HL-60 (cell line): Measurements from ENCODE around the gene B3GALNT1.

ENCODE experiments used
- DNase-seq, 2 experiments: peaks; one replicate each; pipeline ENCODE4 v3.0.0-alpha.2; 2010 to 2020; ENCODE audit warnings: low read depth in 1 of 2, low spot score in 1 of 2
- H3K27ac ChIP-seq: fragments of 250-450 bp; sonication (Bioruptor Pico); replicated peaks from 2 replicates; pipeline ENCODE4 v1.5.1; 2020; ENCODE audit warnings: mild to moderate bottlenecking, moderate library complexity
- H3K27me3 ChIP-seq: fragments of 250-450 bp; sonication (Bioruptor Pico); 2 replicates; pipeline ENCODE4 v1.5.1; 2021; ENCODE audit warnings: mild to moderate bottlenecking, moderate library complexity; ENCODE audit not compliant: insufficient read depth, poor library complexity, severe bottlenecking
- H3K4me3 ChIP-seq: replicated peaks from 2 replicates; pipeline ENCODE4 v1.5.1; 2011; ENCODE audit warnings: mild to moderate bottlenecking, control low read depth, low read length; ENCODE audit not compliant: insufficient read depth
- GABPA ChIP-seq: IDR thresholded peaks from 2 replicates; pipeline ENCODE4 v1.6.1; 2012; ENCODE audit warnings: low read depth
- POLR2AphosphoS5 ChIP-seq: IDR thresholded peaks from 2 replicates; pipeline ENCODE4 v1.6.1; 2012; ENCODE audit warnings: low read depth
- SPI1 ChIP-seq: IDR thresholded peaks from 2 replicates; pipeline ENCODE4 v1.6.1; 2012; ENCODE audit warnings: low read depth, mild to moderate bottlenecking, borderline replicate concordance
- TF ChIP-seq, protein P1 (sequence below): IDR thresholded peaks from one replicate; pipeline ENCODE4 v1.5.1; 2011; ENCODE audit warnings: low read length, control low read depth, inconsistent platforms; ENCODE audit not compliant: insufficient read depth
- TF ChIP-seq, protein P2 (sequence below): IDR thresholded peaks from 2 replicates; pipeline ENCODE4 v1.6.1; 2012; ENCODE audit warnings: low read depth; ENCODE audit not compliant: insufficient replicate concordance

The B3GALNT1 gene

GRCh38 chr3:161103776-161104385, 1.3 kb downstream of the B3GALNT1 start:
- TF ChIP-seq, protein P1, sequence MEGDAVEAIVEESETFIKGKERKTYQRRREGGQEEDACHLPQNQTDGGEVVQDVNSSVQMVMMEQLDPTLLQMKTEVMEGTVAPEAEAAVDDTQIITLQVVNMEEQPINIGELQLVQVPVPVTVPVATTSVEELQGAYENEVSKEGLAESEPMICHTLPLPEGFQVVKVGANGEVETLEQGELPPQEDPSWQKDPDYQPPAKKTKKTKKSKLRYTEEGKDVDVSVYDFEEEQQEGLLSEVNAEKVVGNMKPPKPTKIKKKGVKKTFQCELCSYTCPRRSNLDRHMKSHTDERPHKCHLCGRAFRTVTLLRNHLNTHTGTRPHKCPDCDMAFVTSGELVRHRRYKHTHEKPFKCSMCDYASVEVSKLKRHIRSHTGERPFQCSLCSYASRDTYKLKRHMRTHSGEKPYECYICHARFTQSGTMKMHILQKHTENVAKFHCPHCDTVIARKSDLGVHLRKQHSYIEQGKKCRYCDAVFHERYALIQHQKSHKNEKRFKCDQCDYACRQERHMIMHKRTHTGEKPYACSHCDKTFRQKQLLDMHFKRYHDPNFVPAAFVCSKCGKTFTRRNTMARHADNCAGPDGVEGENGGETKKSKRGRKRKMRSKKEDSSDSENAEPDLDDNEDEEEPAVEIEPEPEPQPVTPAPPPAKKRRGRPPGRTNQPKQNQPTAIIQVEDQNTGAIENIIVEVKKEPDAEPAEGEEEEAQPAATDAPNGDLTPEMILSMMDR: no peak
- TF ChIP-seq, protein P2, sequence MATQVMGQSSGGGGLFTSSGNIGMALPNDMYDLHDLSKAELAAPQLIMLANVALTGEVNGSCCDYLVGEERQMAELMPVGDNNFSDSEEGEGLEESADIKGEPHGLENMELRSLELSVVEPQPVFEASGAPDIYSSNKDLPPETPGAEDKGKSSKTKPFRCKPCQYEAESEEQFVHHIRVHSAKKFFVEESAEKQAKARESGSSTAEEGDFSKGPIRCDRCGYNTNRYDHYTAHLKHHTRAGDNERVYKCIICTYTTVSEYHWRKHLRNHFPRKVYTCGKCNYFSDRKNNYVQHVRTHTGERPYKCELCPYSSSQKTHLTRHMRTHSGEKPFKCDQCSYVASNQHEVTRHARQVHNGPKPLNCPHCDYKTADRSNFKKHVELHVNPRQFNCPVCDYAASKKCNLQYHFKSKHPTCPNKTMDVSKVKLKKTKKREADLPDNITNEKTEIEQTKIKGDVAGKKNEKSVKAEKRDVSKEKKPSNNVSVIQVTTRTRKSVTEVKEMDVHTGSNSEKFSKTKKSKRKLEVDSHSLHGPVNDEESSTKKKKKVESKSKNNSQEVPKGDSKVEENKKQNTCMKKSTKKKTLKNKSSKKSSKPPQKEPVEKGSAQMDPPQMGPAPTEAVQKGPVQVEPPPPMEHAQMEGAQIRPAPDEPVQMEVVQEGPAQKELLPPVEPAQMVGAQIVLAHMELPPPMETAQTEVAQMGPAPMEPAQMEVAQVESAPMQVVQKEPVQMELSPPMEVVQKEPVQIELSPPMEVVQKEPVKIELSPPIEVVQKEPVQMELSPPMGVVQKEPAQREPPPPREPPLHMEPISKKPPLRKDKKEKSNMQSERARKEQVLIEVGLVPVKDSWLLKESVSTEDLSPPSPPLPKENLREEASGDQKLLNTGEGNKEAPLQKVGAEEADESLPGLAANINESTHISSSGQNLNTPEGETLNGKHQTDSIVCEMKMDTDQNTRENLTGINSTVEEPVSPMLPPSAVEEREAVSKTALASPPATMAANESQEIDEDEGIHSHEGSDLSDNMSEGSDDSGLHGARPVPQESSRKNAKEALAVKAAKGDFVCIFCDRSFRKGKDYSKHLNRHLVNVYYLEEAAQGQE: no peak
- TF ChIP-seq SPI1 (no peak), POLR2AphosphoS5 (no peak), GABPA (no peak)
- peaks cover 18% of the 10 kb centered on the region for H3K27me3 ChIP-seq
- no peak for DNase-seq
- H3K4me3 ChIP-seq: no peak overlapping the region
- no peak overlapping the region for H3K27ac ChIP-seq

GRCh38 chr3:161101609-161102008, 3.5 kb downstream of the B3GALNT1 start:
- TF ChIP-seq GABPA: no peak
- TF ChIP-seq POLR2AphosphoS5: no peak
- TF ChIP-seq, protein P1: no peak
- no peak for TF ChIP-seq SPI1
- TF ChIP-seq, protein P2: no peak

DNA sequence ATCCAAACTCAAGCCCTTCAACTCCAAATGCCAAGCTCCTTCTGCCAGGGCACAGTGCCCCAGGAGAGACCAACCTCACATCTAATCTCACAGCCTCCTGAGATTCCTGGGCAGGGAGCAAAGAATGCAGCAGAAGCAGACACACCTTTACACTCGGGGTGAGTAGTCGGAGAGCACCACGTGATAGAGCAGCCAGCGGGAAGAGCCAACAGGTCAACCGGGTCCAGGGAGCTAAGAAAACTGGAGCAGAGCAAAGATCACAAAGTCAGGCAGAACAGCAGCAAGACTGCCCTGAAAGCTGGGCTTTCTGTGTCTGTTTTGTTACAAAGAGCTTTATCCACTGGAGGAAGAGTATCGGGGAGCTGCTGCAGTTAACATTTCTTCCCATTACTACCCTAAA, 4.2 kb downstream of the B3GALNT1 start:
- no peak overlapping the region for H3K27ac ChIP-seq
- TF ChIP-seq GABPA (no peak), SPI1 (no peak), POLR2AphosphoS5 (no peak)
- TF ChIP-seq, protein P2: no peak
- TF ChIP-seq, protein P1: no peak
- H3K4me3 ChIP-seq: no peak overlapping the region
- H3K27me3 ChIP-seq: peaks cover 19% of the 10 kb centered on the region
- no peak for DNase-seq

More at GRCh38 chr3:161101609-161102008, 3.5 kb downstream of the B3GALNT1 start:
- no peak overlapping the region for H3K27ac ChIP-seq
- DNase-seq: no peak
- H3K27me3 ChIP-seq: peaks cover 19% of the 10 kb centered on the region
- H3K4me3 ChIP-seq: no peak overlapping the region
